ENCODE measurements around the gene ZNF185.

- TF ChIP-seq ZNF660 (tag by site-specific recombination; IDR thresholded peaks at IDR 0.05) (no peak), ZNF239 (tag by site-specific recombination; IDR thresholded peaks at IDR 0.05) (no peak), BCL11A (tag by site-specific recombination; IDR thresholded peaks at IDR 0.05; ENCODE audit: low read depth) (no peak), PRDM10 (tag by site-specific recombination; IDR thresholded peaks at IDR 0.05) (no peak), ZNF785 (tag by site-specific recombination; IDR thresholded peaks at IDR 0.05) (no peak), ZNF707 (tag by site-specific recombination; IDR thresholded peaks at IDR 0.05) (no peak), CTCF (tag by site-specific recombination; IDR thresholded peaks at IDR 0.05) (no peak), PBX3 (CRISPR knock-in tag; IDR thresholded peaks at IDR 0.05) (no peak), ZNF626 (tag by site-specific recombination; IDR thresholded peaks at IDR 0.05) (no peak), ZNF624 (tag by site-specific recombination; IDR thresholded peaks at IDR 0.05) (no peak), ELK4 (IDR thresholded peaks at IDR 0.05; ENCODE audit: borderline replicate concordance, low read depth, low read length) (no peak), KLF9 (tag by site-specific recombination; IDR thresholded peaks at IDR 0.05; ENCODE audit: low read depth) (no peak), ZNF274 (IDR thresholded peaks at IDR 0.05; ENCODE audit: low read length) (no peak), ZNF274 (tag by site-specific recombination; IDR thresholded peaks at IDR 0.05; ENCODE audit: borderline replicate concordance) (no peak), ZNF121 (tag by site-specific recombination; IDR thresholded peaks at IDR 0.05) (no peak)
These were observed 18.7 kb upstream of the ZNF185 start for GRCh38 chrX:152878976-152879755.
